Neuronal stem cell (in vitro differentiated cells): ENCODE results near the gene ENTHD1.

Experiments
- DNase-seq: peaks from one replicate; pipeline ENCODE4 v3.0.0-alpha.2; 2013; ENCODE audit warnings: low spot score
- H2AFZ ChIP-seq: one replicate; pipeline ENCODE4 v1.6.1; 2013; ENCODE audit warnings: mild to moderate bottlenecking, low read length, inconsistent platforms
- H2AK5ac ChIP-seq: 2 replicates; pipeline ENCODE4 v1.6.1; 2013; ENCODE audit warnings: low read depth, mild to moderate bottlenecking, inconsistent platforms, low read length, moderate library complexity, mixed read lengths
- H2BK120ac ChIP-seq: 2 replicates; pipeline ENCODE4 v1.6.1; 2013; ENCODE audit warnings: low read depth, mild to moderate bottlenecking, inconsistent platforms, low read length, moderate library complexity, mixed read lengths
- H2BK12ac ChIP-seq: one replicate; pipeline ENCODE4 v1.6.1; 2013; ENCODE audit warnings: low read length, inconsistent platforms
- H2BK15ac ChIP-seq: 2 replicates; pipeline ENCODE4 v1.6.1; 2013; ENCODE audit warnings: mild to moderate bottlenecking, low read length, inconsistent platforms, mixed read lengths
- H2BK5ac ChIP-seq: one replicate; pipeline ENCODE4 v1.6.1; 2013; ENCODE audit warnings: inconsistent platforms, mild to moderate bottlenecking, low read length, moderate library complexity
- H3K14ac ChIP-seq: one replicate; pipeline ENCODE4 v1.6.1; 2013; ENCODE audit warnings: low read length, inconsistent platforms
- H3K18ac ChIP-seq: 2 replicates; pipeline ENCODE4 v1.6.1; 2013; ENCODE audit warnings: low read length, inconsistent platforms
- H3K23ac ChIP-seq: 2 replicates; pipeline ENCODE4 v1.6.1; 2013; ENCODE audit warnings: low read depth, mild to moderate bottlenecking, mixed read lengths, low read length, inconsistent platforms; ENCODE audit not compliant: poor library complexity
- H3K27ac ChIP-seq: replicated peaks from 3 replicates; pipeline ENCODE4 v1.5.1; 2013; ENCODE audit warnings: low read length, inconsistent platforms
- H3K27me3 ChIP-seq, 3 experiments: 2 replicates each; pipeline ENCODE4 v1.6.1; 2013; ENCODE audit warnings: low read length in 3 of 3, mild to moderate bottlenecking in 2 of 3, inconsistent platforms in 1 of 3, low read depth in 1 of 3, mixed read lengths in 1 of 3, moderate library complexity in 1 of 3; ENCODE audit not compliant: control insufficient read depth in 3 of 3, insufficient read depth in 3 of 3
- H3K36me3 ChIP-seq, 2 donors: replicated peaks in 1 of 2; 2 replicates each; pipeline ENCODE4 v1.6.1; 2013; ENCODE audit warnings: low read length in 2 of 2; ENCODE audit not compliant: control insufficient read depth in 2 of 2, insufficient read depth in 2 of 2
- H3K4ac ChIP-seq: 2 replicates; pipeline ENCODE4 v1.6.1; 2013; ENCODE audit warnings: inconsistent platforms, mild to moderate bottlenecking, low read length, moderate library complexity
- H3K4me1 ChIP-seq, 2 donors: 1 replicate in 1 of 2; 2 replicates in 1 of 2; pipeline ENCODE4 v1.6.1; 2013; ENCODE audit warnings: low read length in 2 of 2, low read depth in 1 of 2; ENCODE audit not compliant: control insufficient read depth in 2 of 2, insufficient read depth in 1 of 2
- H3K4me2 ChIP-seq: one replicate; pipeline ENCODE4 v1.6.1; 2013; ENCODE audit warnings: mild to moderate bottlenecking, low read length, inconsistent platforms; ENCODE audit not compliant: insufficient read depth, poor library complexity, severe bottlenecking
- H3K4me3 ChIP-seq, 2 donors: 2 replicates each; pipeline ENCODE4 v1.5.1; 2013; ENCODE audit warnings: low read length in 2 of 2, mild to moderate bottlenecking in 2 of 2, inconsistent platforms in 1 of 2, moderate library complexity in 1 of 2
- H3K79me1 ChIP-seq: one replicate; pipeline ENCODE4 v1.6.1; 2013; ENCODE audit warnings: low read depth, mild to moderate bottlenecking, inconsistent platforms, low read length, moderate library complexity
- H3K9ac ChIP-seq: one replicate; pipeline ENCODE4 v1.6.1; 2013; ENCODE audit warnings: mild to moderate bottlenecking, low read depth, low read length, inconsistent platforms; ENCODE audit not compliant: poor library complexity
- H3K9me3 ChIP-seq, 2 donors: replicated peaks in 1 of 2; 2 replicates each; pipeline versions ENCODE3 to v1.6.1; 2013; ENCODE audit warnings: low read length in 2 of 2, mild to moderate bottlenecking in 2 of 2, inconsistent platforms in 1 of 2, low read depth in 1 of 2, mixed read lengths in 1 of 2, moderate library complexity in 1 of 2; ENCODE audit not compliant: control insufficient read depth in 2 of 2, insufficient read depth in 1 of 2
- H4K8ac ChIP-seq: one replicate; pipeline ENCODE4 v1.6.1; 2013; ENCODE audit warnings: low read depth, mild to moderate bottlenecking, inconsistent platforms, low read length, moderate library complexity
- H4K91ac ChIP-seq: one replicate; pipeline ENCODE4 v1.6.1; 2013; ENCODE audit warnings: low read length, low read depth, mild to moderate bottlenecking, inconsistent platforms; ENCODE audit not compliant: poor library complexity
- WGBS, 2 donors: extraction: QIAGEN DNeasy Blood & Tissue Kit; methylation state at CpG; one replicate each; pipeline ENCODE4 v1.1.7; 2013; ENCODE audit warnings: missing lambda C conversion rate in 2 of 2, mixed read lengths in 1 of 2; ENCODE audit not compliant: insufficient read length in 2 of 2, insufficient replicate concordance in 1 of 2; ENCODE audit errors: extremely low coverage in 2 of 2; 5-methylcytosine and 5-hydroxymethylcytosine counted together

ENTHD1 gene

DNA sequence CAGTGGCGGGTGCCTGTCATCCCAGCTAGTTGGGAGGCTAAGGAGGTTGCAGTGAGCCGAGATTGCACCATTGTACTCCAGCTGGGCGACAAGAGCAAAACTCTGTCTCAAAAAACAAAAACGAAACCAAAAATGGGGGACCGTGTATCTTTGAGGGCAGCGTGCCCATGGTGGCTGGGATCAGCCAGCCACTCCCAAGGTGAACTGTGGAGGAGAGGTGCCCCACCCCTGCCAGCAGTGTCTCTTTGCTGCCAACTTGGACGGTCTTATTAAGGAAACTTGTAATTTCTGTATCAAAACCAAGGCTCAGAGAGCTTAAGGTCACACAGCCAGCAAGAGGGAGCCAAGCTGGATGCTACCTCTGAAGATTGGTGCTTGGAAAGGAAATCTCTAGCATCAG, 175.4 kb downstream of the ENTHD1 start:
- Histone ChIP-seq H3K14ac (no peak overlapping the region), H3K36me3 (no peaks in the 10 kb centered on the region), H3K27ac (no peak overlapping the region), H3K18ac (no peak overlapping the region), H3K4me2 (no peak overlapping the region), H3K9ac (no peak overlapping the region), H3K27me3 (peaks cover 0 to 17% (median 0%) of the 10 kb centered on the region in 3 experiments), H3K79me1 (no peaks in the 10 kb centered on the region), H4K8ac (no peak overlapping the region), H3K9me3 (no peaks in the 10 kb centered on the region), H4K91ac (no peak overlapping the region), H2BK5ac (no peak overlapping the region), H2AFZ (no peak overlapping the region), H2BK120ac (no peak overlapping the region), H2BK15ac (no peak overlapping the region), H2BK12ac (no peak overlapping the region), H3K4ac (no peak overlapping the region), H2AK5ac (no peak overlapping the region), H3K4me3 (no peak overlapping the region), H3K23ac (no peak overlapping the region), H3K4me1 (peaks cover 6 to 24% of the 10 kb centered on the region in 2 donors)
- no peak for DNase-seq
- WGBS, 2 donors, result no CpG with 5 or more reads among the region's 7 CpGs

DNA sequence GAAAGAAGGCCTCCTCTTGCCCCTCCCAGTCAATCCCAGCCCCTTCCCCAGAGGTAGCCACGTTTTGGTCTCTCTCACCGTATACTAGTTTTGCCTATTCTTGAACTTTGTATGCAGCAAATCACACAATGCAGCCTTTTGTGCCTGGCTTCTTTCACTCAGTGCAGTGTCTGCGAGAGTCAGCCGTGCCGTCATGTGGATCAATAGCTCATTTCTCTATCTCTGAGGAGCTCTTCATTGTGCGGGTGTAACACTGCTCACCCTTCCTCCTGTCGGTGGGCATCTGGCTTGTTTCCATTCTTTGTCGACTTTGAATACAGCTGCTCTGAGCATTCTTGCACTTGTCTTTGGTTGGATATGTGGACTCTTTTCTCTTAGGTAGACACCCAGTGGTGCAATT, 176.5 kb downstream of the ENTHD1 start:
- no peak overlapping the region for H3K14ac ChIP-seq
- no CpG with 5 or more reads among the region's 8 CpGs for WGBS, 2 donors
- H3K27ac ChIP-seq, result no peak overlapping the region
- H2BK12ac ChIP-seq, result no peak overlapping the region
- no peak overlapping the region for H3K18ac ChIP-seq
- DNase-seq, result no peak
- H4K91ac ChIP-seq, result no peak overlapping the region
- no peak overlapping the region for H3K23ac ChIP-seq
- peaks cover 0 to 14% (median 0%) of the 10 kb centered on the region in 3 experiments for H3K27me3 ChIP-seq
- no peaks in the 10 kb centered on the region for H3K9me3 ChIP-seq
- H3K4me3 ChIP-seq, result no peak overlapping the region
- H2AFZ ChIP-seq, result no peak overlapping the region
- H2AK5ac ChIP-seq, result no peak overlapping the region
- H2BK5ac ChIP-seq, result no peak overlapping the region
- no peaks in the 10 kb centered on the region for H3K36me3 ChIP-seq
- H2BK120ac ChIP-seq, result no peak overlapping the region
- H3K4me2 ChIP-seq, result no peak overlapping the region
- no peak overlapping the region for H3K9ac ChIP-seq
- H2BK15ac ChIP-seq, result no peak overlapping the region
- H3K4ac ChIP-seq, result no peak overlapping the region
- peaks cover 6 to 35% of the 10 kb centered on the region in 2 donors for H3K4me1 ChIP-seq
- H4K8ac ChIP-seq, result no peak overlapping the region
- no peaks in the 10 kb centered on the region for H3K79me1 ChIP-seq

DNA sequence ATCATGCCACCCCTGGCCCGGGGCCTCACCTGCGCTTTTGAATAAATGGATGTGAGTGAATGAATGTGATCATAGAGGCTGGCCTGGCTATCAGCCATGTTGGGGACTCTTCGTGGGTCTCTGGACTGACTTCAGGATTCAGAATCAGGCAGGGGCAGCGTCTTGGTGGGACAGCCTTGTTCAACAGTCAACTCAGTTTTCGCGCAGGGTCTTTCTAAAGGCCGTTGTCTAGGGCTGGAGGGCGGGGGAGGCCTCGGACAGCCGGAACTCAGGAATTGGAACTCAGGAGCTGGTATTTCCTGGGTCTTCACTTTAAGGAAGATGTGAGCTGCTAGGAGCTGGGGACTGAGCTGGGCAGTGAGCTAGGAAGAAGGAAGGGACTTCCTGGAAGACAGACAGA, 177.0 kb downstream of the ENTHD1 start:
- Histone ChIP-seq H2AFZ (no peak overlapping the region), H3K4me2 (no peak overlapping the region), H3K4me3 (no peak overlapping the region), H2BK15ac (no peak overlapping the region), H3K4me1 (peaks cover 6 to 36% of the 10 kb centered on the region in 2 donors), H4K8ac (no peak overlapping the region), H3K27me3 (peaks cover 0 to 8% (median 0%) of the 10 kb centered on the region in 3 experiments), H3K9me3 (no peaks in the 10 kb centered on the region), H3K27ac (no peak overlapping the region), H3K79me1 (no peaks in the 10 kb centered on the region), H3K23ac (no peak overlapping the region), H3K9ac (no peak overlapping the region), H3K4ac (no peak overlapping the region), H2BK120ac (no peak overlapping the region), H3K14ac (peak overlapping the region; percentile 50), H2AK5ac (peak overlapping the region; percentile 81), H2BK12ac (no peak overlapping the region), H3K18ac (peak overlapping the region; percentile 17), H4K91ac (no peak overlapping the region), H2BK5ac (peak overlapping the region; percentile 58), H3K36me3 (no peaks in the 10 kb centered on the region)
- no CpG with 5 or more reads among the region's 10 CpGs for WGBS, 2 donors
- no peak for DNase-seq

DNA sequence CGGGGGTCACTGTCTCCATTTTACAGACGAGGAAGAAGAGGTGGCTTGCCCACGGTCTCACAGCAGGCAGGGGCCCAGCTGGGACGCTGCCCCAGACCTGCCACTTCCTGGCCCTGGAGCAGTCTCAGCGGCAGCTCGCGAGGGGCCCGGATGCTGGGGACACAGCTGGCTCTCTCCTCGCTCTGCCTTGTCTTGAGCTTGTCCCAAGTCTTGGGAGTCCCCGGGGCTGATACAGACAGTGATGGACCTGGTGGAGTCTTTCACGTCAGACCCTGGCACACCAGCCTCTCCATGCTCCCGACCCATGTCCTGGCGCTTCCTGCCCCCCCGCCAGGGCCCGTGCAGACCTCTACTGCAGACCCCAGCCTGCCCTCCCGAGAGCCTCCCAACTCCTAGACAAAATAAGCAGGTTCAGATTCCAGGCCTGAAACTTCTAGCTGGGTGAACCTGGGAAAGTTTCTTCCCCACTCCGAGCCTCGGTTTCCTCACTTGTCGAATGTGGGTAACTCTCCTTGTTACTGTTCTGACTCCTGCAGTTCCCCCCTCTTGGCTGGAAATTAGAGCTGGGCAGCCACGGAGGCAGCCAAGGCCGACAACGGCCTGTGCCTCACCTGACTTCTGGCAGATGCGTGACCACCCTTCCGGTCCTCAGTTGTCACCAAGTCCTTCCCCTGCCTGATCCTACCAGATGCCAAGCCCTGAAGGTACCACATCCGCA, 177.6 kb downstream of the ENTHD1 start:
- Histone ChIP-seq H3K4me1 (peaks cover 3 to 31% of the 10 kb centered on the region in 2 donors), H3K27ac (no peak overlapping the region), H3K18ac (peak overlapping the region; percentile 25), H3K14ac (peak overlapping the region; percentile 50), H2BK15ac (no peak overlapping the region), H2BK5ac (peak overlapping the region; percentile 58), H2BK120ac (no peak overlapping the region), H3K4me3 (no peak overlapping the region), H3K4me2 (no peak overlapping the region), H3K79me1 (no peaks in the 10 kb centered on the region), H4K91ac (no peak overlapping the region), H4K8ac (no peak overlapping the region), H2AFZ (no peak overlapping the region), H3K9ac (no peak overlapping the region), H3K27me3 (peaks cover 0 to 6% (median 0%) of the 10 kb centered on the region in 3 experiments), H2BK12ac (no peak overlapping the region), H3K4ac (no peak overlapping the region), H2AK5ac (peak overlapping the region; percentile 81), H3K9me3 (no peaks in the 10 kb centered on the region), H3K23ac (no peak overlapping the region), H3K36me3 (no peaks in the 10 kb centered on the region)
- no peak for DNase-seq
- no CpG with 5 or more reads among the region's 25 CpGs for WGBS, 2 donors
